ENCODE data around the gene LIAS. TPM values are rescaled to one million over a fixed set of nuclear protein-coding genes. Genes with fewer than 3 reads are reported as not detected.
"Not testable (repeated sequence)": the region's sequence is repeated elsewhere in the genome, so short reads cannot be mapped to it uniquely, and the experiment has no call there.

LIAS gene
- total RNA-seq, 1 donor from 2014 or later, result 9.4 TPM

DNA sequence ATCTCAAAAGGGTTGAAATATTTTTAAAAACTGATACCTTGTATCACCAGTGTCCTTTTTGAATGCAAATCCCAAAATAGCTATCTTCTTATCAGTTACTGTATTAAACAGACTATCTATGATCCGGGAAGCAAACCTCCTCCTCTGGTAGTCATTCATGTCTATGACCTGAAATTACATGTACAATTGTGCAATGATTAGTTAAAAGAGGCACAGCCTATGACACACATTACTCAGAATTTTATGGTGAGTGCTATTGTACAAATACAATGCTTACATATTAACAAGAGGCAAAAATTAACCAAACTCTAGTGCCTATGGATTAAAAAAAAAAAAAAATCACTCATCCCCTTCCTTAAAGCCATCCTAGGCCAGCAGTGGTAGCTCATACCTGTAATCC, 46.7 kb downstream of the LIAS start:
- no peaks in the 10 kb centered on the region for H3K4me1 Mint-ChIP-seq (ENCODE audit: low read depth, unreplicated experiment)
- no peak overlapping the region for H3K4me3 Mint-ChIP-seq (ENCODE audit: unreplicated experiment)
- no peak for TF ChIP-seq CTCF (IDR thresholded peaks at IDR 0.05; ENCODE audit: partially characterized antibody, unreplicated experiment)
- H3K27ac Mint-ChIP-seq (ENCODE audit: unreplicated experiment), result no peak overlapping the region
- peaks cover 2% of the 10 kb centered on the region for H3K27me3 Mint-ChIP-seq (ENCODE audit: unreplicated experiment)
- DNase-seq, result no peak
- no peaks in the 10 kb centered on the region for H3K36me3 Mint-ChIP-seq (ENCODE audit: unreplicated experiment)
- H3K9me3 Mint-ChIP-seq (ENCODE audit: unreplicated experiment), result no peaks in the 10 kb centered on the region

DNA sequence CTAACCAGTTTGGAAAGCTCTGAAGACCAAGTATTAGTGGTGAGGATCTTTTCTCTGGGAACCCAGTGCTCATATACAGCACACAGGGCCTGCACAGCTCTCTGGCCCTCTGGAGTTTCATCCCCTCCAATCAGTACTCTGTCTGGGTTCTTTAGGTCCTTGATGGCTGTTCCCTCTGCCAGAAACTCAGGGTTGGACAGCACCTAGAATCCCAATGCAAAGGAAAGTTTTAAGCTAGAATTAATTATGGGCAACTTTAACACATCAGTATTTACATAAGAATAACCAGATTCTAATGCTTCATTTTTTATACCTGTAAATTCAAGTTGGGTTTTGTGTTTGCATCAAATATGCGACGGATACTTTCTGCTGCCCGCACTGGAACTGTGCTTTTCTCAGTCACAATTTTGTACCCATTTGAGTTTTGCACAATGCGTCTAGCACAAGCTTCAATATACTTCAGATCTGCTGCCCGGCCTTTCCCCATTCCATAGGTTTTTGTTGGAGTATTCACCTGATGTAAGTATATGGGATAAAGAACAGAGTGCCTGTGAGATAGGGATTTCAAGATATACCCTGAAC, 51.6 kb downstream of the LIAS start:
- Mint-ChIP-seq H3K4me1 (ENCODE audit: low read depth, unreplicated experiment) (no peaks in the 10 kb centered on the region), H3K36me3 (ENCODE audit: unreplicated experiment) (no peaks in the 10 kb centered on the region), H3K27ac (ENCODE audit: unreplicated experiment) (no peak overlapping the region), H3K27me3 (ENCODE audit: unreplicated experiment) (peaks cover 2% of the 10 kb centered on the region), H3K9me3 (ENCODE audit: unreplicated experiment) (no peaks in the 10 kb centered on the region), H3K4me3 (ENCODE audit: unreplicated experiment) (no peak overlapping the region)
- no peak for DNase-seq
- no peak for TF ChIP-seq CTCF (IDR thresholded peaks at IDR 0.05; ENCODE audit: partially characterized antibody, unreplicated experiment)

- not testable (repeated sequence) for H3K4me1 Mint-ChIP-seq (ENCODE audit: low read depth, unreplicated experiment); H3K4me3 Mint-ChIP-seq (ENCODE audit: unreplicated experiment); H3K36me3 Mint-ChIP-seq (ENCODE audit: unreplicated experiment); H3K9me3 Mint-ChIP-seq (ENCODE audit: unreplicated experiment); H3K27me3 Mint-ChIP-seq (ENCODE audit: unreplicated experiment); H3K27ac Mint-ChIP-seq (ENCODE audit: unreplicated experiment); DNase-seq
These were observed 55.4 kb downstream of the LIAS start for GRCh38 chr4:39514266-39514665.

DNA sequence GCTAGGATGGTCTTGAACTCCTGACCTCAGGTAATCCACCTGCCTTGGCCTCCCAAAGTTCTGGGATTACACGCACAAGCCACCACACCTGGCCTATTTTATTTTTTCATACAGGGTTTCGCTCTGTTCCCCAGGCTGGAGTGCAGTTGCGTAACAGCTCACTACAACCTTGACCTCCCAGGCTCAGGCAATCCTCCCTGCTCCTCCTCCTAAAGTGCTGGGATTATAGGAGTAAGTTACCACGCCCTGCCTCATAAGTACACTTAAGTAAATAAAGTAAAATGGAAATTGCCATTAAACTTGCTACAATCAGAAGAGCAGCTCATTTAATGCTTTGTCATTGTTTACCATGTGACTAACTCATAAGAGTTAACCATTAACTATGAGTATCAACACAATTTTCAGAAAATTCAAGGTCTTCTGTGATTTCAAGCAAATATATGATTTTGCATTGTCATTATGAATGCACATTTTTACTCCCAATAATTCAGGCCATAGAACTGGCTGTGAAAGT, 56.1 kb downstream of the LIAS start:
- no peak overlapping the region for H3K4me3 Mint-ChIP-seq (ENCODE audit: unreplicated experiment)
- no peaks in the 10 kb centered on the region for H3K9me3 Mint-ChIP-seq (ENCODE audit: unreplicated experiment)
- no peak for TF ChIP-seq CTCF (IDR thresholded peaks at IDR 0.05; ENCODE audit: partially characterized antibody, unreplicated experiment)
- DNase-seq, result no peak
- H3K27ac Mint-ChIP-seq (ENCODE audit: unreplicated experiment), result no peak overlapping the region
- no peaks in the 10 kb centered on the region for H3K27me3 Mint-ChIP-seq (ENCODE audit: unreplicated experiment)
- H3K4me1 Mint-ChIP-seq (ENCODE audit: low read depth, unreplicated experiment), result no peaks in the 10 kb centered on the region
- no peaks in the 10 kb centered on the region for H3K36me3 Mint-ChIP-seq (ENCODE audit: unreplicated experiment)

DNA sequence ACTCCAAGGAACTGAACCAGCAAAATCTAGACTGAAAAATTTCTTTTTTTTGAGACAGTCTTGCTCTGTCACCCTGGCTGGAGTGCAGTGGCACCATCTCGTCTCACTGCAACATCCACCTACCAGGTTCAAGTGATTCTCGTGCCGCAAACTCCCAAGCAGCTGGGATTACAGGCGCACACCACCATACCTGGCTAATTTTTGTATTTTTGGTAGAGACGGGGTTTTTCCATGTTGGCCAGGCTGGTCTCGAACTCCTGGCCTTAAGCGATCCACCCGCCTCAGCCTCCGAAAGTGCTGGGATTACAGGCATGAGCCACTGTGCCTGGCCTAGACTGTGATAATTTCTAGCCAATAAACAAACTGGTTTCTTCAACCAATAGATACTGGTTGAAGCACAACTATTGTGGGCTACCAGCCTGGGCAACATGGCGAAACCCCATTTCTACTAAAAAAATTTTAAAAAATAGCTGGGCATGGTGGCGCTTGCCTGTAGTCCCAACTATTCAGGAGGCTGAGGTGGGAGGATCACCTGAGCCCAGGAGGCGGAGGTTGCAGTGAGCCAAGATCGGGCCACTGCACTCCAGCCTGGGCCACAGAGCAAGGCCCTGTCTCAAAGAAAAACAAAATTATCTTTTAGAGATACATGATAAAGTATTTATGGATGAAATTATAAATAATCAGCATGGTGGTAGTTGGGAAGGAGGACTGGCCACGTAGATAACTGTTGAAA, 57.0 kb downstream of the LIAS start:
- H3K4me3 Mint-ChIP-seq (ENCODE audit: unreplicated experiment); H3K36me3 Mint-ChIP-seq (ENCODE audit: unreplicated experiment); H3K4me1 Mint-ChIP-seq (ENCODE audit: low read depth, unreplicated experiment); H3K27me3 Mint-ChIP-seq (ENCODE audit: unreplicated experiment); H3K9me3 Mint-ChIP-seq (ENCODE audit: unreplicated experiment); DNase-seq; H3K27ac Mint-ChIP-seq (ENCODE audit: unreplicated experiment): not testable (repeated sequence)

- Mint-ChIP-seq H3K4me1 (ENCODE audit: low read depth, unreplicated experiment) (no peaks in the 10 kb centered on the region), H3K9me3 (ENCODE audit: unreplicated experiment) (no peaks in the 10 kb centered on the region), H3K36me3 (ENCODE audit: unreplicated experiment) (no peaks in the 10 kb centered on the region), H3K27ac (ENCODE audit: unreplicated experiment) (no peak overlapping the region), H3K4me3 (ENCODE audit: unreplicated experiment) (no peak overlapping the region), H3K27me3 (ENCODE audit: unreplicated experiment) (no peaks in the 10 kb centered on the region)
- no peak for TF ChIP-seq CTCF (IDR thresholded peaks at IDR 0.05; ENCODE audit: partially characterized antibody, unreplicated experiment)
- no peak for DNase-seq
These were observed 57.6 kb downstream of the LIAS start for GRCh38 chr4:39516407-39516966.
